ENCODE measurements around the gene ZNF160. TPM values are rescaled to one million over a fixed set of nuclear protein-coding genes. Genes with fewer than 3 reads are reported as not detected.

ZNF160 gene
- total RNA-seq, result 43.9 and 50.6 TPM in 2 replicates

DNA sequence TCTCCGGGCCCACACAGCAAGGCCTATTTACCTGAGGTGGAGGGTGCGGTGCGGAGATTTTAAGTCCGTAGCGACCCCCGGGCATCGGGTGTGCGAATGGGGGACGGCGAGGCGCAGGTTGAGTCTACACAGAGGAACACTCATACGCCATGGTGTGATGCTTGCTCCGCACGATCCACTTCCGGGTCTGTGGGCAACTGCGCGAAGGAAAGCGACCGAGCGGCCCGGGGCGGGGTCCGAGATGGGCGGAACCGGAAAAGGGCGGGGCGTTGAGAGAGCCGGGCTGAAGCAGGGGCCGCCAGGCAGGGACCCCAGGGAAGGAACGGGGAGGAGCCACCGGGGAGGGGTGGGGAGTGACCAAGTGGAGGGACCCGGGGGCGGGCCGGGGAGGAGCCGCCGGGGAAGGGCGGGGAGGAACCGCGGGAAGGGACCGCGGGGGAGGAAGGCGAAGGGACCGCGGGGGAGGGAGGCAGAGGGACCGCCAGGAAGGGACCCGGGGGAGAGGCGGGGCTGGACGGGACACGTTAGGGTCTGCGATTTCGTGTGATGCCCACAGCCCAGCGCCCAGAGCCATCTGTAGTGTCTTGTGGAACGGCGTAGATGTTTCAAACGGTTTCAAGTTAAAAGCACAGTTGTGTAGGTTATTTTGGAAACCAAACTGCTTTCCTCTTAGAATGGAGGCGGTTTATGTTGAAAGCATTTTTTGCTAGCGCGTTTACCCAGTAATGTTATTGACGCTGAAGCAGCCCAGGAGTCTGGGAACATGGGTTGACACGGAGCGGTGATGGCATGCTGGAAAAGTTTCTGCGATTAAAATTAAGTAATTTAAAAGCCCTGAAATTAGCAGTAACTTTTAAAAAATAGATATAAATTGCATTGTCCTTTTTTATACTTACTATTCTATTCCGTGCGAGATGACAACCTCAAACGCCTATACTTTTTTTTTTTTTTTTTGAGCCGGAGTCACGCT is at the start of gene ZNF160:
Gene ZNF160, minus strand, starts transcription at position 189 of the 970 bp plus-strand sequence. CDS start 17,146 bp downstream, outside the sequence.

DNA sequence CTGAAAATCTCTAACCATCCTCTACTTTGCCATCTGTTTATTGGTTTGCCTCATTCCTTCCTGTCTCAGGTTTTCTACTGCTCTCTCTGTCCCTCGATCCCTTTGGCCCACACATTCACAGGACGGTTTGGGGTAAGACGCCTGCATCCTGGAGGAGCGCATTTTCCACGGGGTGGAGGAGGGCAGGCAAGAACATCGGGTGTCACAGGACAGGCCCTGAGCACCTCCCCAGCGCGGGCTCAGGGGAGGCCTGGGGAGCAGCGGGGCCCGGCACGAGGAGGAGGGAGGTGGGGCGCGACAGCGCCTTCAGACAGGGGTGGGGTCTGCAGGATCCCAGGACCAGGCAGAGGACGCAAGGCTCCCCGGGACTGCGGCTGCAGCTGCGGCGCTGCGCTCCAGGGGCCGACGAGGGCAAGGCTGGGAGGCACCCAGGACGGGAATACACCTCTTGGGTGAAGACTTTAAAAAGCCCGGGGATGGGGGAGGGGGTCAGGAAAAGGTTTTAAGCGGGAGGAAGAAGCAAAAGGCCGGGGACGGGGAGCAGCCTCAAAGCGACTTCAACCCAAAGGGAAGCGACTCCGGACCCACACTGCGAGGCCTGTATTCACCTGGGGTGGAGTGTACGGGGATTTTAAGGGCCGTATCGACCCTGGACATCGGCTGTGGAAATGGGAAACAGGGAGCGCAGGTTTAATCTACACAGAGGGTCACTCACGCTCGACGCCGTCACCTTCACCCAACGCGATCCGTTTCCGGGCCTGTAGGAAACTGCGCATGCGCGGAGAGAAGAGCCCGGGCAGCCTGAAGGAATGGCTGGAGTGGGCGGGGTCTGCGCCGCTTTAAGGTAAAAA is 29.1 kb upstream of the ZNF160 start, which contains the start of gene ZNF415:
Gene ZNF415, minus strand, starts transcription at position 770 of the 851 bp plus-strand sequence. CDS start 10,234 bp downstream, outside the sequence.

Other genes starting within 250 kb of the ZNF160 start
- gene ZNF468, start 245.8 kb downstream of the ZNF160 start, total RNA-seq, result 29.8 and 30.1 TPM in 2 replicates
- gene ZNF320, start 205.8 kb downstream of the ZNF160 start, total RNA-seq, result 17.3 and 21.5 TPM in 2 replicates
- gene ZNF888, start 180.0 kb downstream of the ZNF160 start, total RNA-seq, result 11.8 and 12.3 TPM in 2 replicates
- gene ZNF816, start 140.5 kb downstream of the ZNF160 start, total RNA-seq, result 14.7 and 14.9 TPM in 2 replicates
- gene ERVV-1, start 89.5 kb downstream of the ZNF160 start, total RNA-seq, result 0.39 and 1.5 TPM in 2 replicates
- 0.11 TPM in 1 of 2 replicates, not detected in the other for gene ERVV-2, start 58.7 kb downstream of the ZNF160 start, total RNA-seq
- gene ZNF415, start 29.5 kb upstream of the ZNF160 start, total RNA-seq, result 16.7 and 22.0 TPM in 2 replicates
- 13.3 and 16.5 TPM in 2 replicates for gene ZNF347, start 55.6 kb upstream of the ZNF160 start, total RNA-seq
- 10.6 and 16.9 TPM in 2 replicates for gene ZNF665, start 89.9 kb upstream of the ZNF160 start, total RNA-seq
- 24.8 and 33.0 TPM in 2 replicates for gene ZNF677, start 151.5 kb upstream of the ZNF160 start, total RNA-seq
- not detected in 2 replicates for gene VN1R2, start 154.9 kb upstream of the ZNF160 start, total RNA-seq
- not detected in 2 replicates for gene VN1R4, start 164.3 kb upstream of the ZNF160 start, total RNA-seq
- gene ZNF845, start 230.3 kb upstream of the ZNF160 start, total RNA-seq, result 10.3 and 11.4 TPM in 2 replicates